Mesangial cell (primary cell): ENCODE measurements around the gene PRRG3. TPM values are rescaled to one million over a fixed set of nuclear protein-coding genes. Genes with fewer than 3 reads are reported as not detected.

ENCODE experiments used
- total RNA-seq: library from RNA; depleted of rRNA; stranded (reverse); fragments of >200 nt; gene quantifications from 2 replicates; pipeline ENCODE4 v1.2.3, GENCODE V29; 2015

The PRRG3 gene
- not detected in 2 replicates for total RNA-seq

GRCh38 chrX:151694661-151695582 lies at the start of gene PRRG3:
Gene PRRG3 (plus strand): TSS chrX:151695458. CDS start chrX:151698815, 3,357 bp downstream.

GRCh38 chrX:151715752-151716151 lies 20.5 kb downstream of the PRRG3 start, which contains the start of gene FATE1:
Gene FATE1 (plus strand): TSS chrX:151716035. CDS start chrX:151716120, 85 bp downstream.

GRCh38 chrX:151734446-151734845 lies 39.2 kb downstream of the PRRG3 start, which contains the start of gene CNGA2:
Gene CNGA2 (plus strand): TSS chrX:151734746. CDS start chrX:151738484, 3,738 bp downstream.

Other genes starting within 250 kb of the PRRG3 start
- not detected in 2 replicates for gene PASD1, start 131.8 kb upstream of the PRRG3 start, total RNA-seq
- not detected in 2 replicates for gene FATE1, start 20.6 kb downstream of the PRRG3 start, total RNA-seq
- gene CNGA2, start 39.3 kb downstream of the PRRG3 start, total RNA-seq = not detected in 2 replicates
- not detected in 2 replicates for gene MAGEA4, start 217.4 kb downstream of the PRRG3 start, total RNA-seq